CD4-positive, alpha-beta T cell treated with Interleukin-10 for 1 hour (primary cell): Measurements from ENCODE around the gene OR6P1.
A peak's percentile ranks its signal among the peaks of the same experiment; 100 is the strongest.

Source experiments
- DNase-seq: peaks from one replicate; pipeline ENCODE4 v3.0.0-alpha.2; 2020

OR6P1 gene

DNA sequence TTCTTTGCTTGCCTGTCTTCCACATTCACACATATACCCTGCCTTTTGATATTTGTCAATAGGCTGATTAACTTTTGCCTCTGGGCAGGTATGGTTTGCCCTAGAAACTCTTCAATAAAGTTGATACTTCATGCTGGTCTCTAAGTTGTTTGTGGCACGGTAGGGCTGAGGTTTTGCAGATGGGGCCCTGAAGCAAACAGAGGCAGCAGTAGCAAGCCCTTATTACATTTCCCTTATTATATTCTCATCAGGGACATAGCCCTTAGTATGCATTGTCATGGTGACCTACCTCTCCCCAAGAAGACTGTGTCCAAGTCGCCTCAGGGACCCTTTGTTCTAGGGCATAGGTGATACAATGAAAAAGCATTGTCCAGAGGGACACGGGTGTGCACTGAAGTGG is at the start of gene OR6P1:
OR6P1 (minus strand) TSS at position 101 of the 400 bp plus-strand sequence. CDS start 6,976 bp downstream, outside the sequence.
- no peak for DNase-seq

DNA sequence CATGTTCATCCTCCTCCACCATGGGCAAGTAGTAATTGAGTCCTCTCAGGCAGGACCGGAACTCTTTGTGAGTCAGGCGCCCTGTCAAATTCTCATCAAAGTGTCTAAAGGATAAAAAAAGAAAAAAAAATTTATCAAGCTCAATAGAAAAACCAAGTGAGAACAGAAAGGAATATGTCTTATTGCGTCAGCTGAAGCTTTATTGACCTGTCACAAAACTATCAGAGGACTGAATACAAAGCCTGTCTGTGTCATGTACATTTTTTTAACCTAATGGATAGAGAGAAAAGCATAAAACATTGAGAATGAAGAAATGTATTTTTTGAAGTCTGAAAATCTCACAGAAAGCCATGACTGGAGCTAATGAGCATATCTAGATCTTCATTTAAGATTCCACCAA is 43.4 kb upstream of the OR6P1 start:
- DNase-seq: no peak

DNA sequence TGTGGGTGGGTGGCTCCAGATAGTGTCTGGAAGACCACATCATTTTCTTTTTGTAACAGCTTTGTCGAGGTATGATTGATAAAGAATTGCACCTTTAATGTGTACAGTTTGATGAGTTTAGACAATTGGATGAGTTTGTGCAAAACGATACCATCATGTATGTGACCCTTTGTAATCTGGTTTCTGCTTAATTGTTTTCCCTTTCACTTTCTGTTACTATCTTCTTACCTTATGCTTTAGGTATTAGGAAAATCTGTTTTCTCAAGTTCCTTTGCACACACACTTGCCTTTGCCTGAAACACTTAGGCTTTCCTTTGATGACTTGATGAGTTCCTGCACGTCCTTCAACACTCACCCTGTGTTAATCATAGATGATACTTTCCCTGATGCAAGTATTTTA is 41.5 kb upstream of the OR6P1 start:
- DNase-seq: no peak

GRCh38 chr1:158607296-158607695 is 36.9 kb upstream of the OR6P1 start:
- no peak for DNase-seq

- DNase-seq: no peak
Observed at GRCh38 chr1:158604968-158605367, 34.6 kb upstream of the OR6P1 start, which contains the start of gene OR10Z1. Gene OR10Z1 (plus strand): TSS chr1:158605268. CDS start chr1:158606439, 1,171 bp downstream.

DNA sequence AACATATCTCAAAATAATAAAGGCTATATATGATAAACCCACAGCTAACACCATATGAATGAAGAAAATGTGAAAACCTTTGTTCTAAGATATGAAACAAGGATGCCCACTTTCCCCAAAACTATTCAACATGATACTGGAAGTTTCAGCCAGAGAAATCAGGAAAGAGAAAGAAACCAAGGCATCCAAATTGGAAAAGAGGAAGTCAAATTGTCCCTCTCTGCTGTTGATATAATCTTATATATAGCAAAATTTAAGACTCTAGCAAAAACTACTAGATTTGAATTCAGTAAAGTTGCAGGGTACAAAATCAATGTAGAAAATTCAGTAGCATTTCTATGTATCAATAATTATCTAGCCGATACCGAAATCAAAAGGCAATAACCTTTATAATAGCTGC is 30.4 kb upstream of the OR6P1 start:
- DNase-seq: no peak

GRCh38 chr1:158586942-158587341 is 16.6 kb upstream of the OR6P1 start:
- DNase-seq: no peak

DNA sequence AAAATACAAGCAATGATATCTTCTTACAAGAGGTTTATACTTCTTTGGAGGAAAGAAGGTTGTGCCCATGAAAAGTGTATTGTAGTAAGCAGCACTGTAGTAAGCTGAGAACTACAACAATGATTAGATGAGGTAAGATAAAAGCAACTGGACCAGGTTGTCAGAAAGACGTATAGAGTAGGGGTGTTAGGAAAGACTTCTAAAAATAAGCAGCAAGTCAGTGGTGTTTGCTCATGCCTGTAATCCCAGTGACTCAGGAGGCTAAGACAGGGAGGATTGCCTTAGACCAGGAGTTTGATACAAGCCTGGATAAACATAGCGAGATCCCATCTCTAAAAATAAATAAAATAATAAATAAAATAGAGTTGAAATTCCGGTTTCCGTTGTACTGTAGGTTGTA is 13.6 kb upstream of the OR6P1 start:
- no peak for DNase-seq

DNA sequence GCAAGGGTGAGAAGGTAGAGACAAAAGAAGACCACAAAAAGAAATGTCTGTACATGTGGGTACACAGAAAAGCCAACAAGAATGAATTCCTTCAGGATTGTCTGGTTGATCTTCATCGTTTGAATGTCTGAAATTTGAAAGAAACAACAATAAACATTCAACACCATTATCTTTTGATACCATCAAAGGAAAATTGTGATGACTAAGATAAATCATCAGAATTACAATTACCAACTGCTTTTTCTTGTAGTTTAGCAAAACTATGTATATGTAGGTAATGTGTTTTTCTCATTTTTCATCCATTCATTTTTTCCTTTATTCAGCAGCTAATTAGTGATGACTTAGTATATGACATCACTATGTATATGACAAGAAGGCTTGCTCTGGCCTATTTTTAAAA is 9.4 kb upstream of the OR6P1 start, which contains the start of gene OR10X1:
OR10X1 (minus strand) TSS at position 167 of the 400 bp plus-strand sequence; CDS start at position 167, 0 bp downstream.
- no peak for DNase-seq

DNA sequence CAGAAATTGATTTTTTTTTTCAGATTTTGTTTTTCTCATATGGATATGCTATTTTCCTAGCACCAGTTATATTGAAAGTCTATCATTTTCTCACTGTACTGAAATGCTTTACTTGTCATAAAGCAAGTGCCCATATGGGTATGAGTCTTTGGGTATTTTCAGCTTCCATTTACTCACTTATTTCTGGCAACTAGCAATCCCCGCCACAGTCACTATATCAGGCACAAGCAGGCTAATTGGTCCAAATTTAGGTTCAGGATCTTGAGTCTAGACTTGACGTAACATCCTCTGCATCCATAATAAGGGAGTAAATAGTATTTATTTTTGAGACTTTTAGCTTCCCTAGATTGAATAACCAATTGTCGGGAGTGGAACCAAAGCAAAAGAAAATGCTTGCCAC is 7.2 kb upstream of the OR6P1 start:
- DNase-seq: no peak

- no peak for DNase-seq
Observed at GRCh38 chr1:158572226-158572625, 1.8 kb upstream of the OR6P1 start.

- DNase-seq: no peak
Observed at GRCh38 chr1:158564608-158565007, 5.8 kb downstream of the OR6P1 start.

DNA sequence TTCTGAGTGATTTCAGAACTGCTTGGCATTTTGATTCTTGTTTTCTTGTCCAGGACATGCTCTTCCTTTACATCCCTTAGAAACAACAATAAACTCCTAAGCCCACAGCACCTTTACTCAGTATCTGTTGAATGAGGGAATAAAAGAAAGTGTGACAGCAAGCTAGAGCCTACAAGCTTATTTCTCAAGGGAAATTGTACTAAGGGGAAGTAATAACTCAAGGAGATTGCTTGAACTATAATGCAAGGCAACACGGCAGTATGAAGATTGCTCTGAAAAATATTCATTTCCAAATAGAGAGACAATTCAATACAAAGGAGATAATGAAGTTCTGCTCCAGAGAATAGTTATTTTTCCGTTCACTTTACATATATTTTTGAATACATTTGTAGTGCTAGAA is 6.5 kb downstream of the OR6P1 start:
- DNase-seq: no peak

DNA sequence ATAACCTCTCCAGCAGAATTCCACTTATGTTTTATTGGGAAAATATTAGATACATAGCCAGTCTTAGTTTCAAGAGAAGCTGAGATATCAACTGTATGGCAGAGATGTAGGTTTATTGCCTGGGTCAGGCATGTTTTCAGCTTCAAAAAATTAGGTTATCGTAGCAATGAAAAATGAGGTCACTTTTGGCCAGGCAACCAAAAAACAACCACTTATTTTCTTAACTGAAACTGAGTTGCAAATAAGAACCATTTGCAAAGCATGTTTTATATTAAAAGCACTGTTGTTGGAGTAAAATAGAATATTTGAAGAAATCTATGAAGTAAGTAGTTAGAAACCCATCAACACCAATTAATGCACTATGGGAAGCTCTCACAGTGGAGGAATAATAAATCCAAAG is 10.7 kb downstream of the OR6P1 start:
- DNase-seq: no peak

- DNase-seq: no peak
Observed at GRCh38 chr1:158554352-158554751, 16.0 kb downstream of the OR6P1 start, which contains the start of gene OR6Y1. Gene OR6Y1 (minus strand): TSS chr1:158554405. CDS start chr1:158548105, 6,300 bp downstream.

GRCh38 chr1:158552296-158552695 is 18.1 kb downstream of the OR6P1 start:
- no peak for DNase-seq

DNA sequence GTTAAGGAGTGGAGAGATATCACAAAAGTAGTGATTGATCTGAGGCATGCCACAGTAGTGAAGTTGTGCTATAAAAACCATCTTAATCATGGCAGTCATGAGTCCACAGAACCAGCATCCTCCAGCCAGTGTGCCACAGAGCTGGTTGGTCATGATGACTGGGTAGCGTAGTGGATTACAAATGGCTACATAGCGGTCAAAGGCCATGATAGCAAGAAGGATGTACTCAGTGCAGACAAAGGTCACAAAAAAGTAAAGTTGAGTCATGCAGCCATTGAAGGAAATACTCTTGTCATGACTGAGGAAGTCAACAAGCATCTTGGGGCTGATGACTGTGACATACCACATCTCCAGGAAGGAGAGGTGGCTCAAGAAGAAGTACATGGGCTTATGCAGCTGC is 22.8 kb downstream of the OR6P1 start:
- no peak for DNase-seq

GRCh38 chr1:158537609-158538008 is 32.8 kb downstream of the OR6P1 start:
- no peak for DNase-seq

DNA sequence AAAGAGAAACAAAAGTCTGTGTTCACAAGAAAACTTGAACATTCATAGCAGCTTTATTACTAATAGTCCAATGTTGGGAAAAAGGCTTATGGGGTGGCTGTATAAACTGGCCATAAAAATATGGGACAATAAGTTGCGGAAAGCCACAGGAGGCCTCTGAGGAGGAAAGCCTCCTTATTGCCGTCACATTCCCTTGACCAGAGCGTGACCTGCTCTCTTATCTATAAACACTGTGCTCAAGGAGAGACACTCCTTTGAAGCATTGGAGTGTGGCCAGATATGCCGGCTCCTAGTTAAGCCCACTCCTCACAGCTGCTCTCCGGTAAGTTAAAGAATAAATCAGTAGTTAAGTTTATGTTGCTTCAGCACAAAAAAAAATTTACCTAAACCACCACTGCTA is 35.9 kb downstream of the OR6P1 start:
- no peak for DNase-seq

- peak; percentile 15 for DNase-seq
Observed at GRCh38 chr1:158527190-158527815, 43.1 kb downstream of the OR6P1 start.

GRCh38 chr1:158521666-158522058 is 48.7 kb downstream of the OR6P1 start:
- no peak for DNase-seq

GRCh38 chr1:158520955-158521665 is 49.3 kb downstream of the OR6P1 start:
- no peak for DNase-seq

DNA sequence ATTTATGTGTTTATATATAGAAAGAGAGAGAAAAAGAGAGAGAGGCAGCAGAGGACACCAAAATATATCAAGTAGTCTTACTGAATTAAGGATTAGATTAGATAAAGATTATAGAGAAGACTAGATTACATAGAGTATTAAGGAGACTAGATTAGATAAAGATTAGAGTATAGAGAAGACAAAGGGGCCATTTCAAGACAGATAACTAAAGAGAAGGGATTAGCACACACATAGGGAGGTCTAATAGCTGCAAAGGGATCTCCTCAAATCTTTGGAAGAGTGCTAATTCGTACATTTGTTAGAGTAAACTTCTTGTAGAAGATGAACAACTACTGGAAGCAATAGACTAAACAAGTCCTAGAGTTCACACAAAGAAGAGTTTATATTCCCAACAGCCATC is 50.4 kb downstream of the OR6P1 start:
- DNase-seq: no peak

DNA sequence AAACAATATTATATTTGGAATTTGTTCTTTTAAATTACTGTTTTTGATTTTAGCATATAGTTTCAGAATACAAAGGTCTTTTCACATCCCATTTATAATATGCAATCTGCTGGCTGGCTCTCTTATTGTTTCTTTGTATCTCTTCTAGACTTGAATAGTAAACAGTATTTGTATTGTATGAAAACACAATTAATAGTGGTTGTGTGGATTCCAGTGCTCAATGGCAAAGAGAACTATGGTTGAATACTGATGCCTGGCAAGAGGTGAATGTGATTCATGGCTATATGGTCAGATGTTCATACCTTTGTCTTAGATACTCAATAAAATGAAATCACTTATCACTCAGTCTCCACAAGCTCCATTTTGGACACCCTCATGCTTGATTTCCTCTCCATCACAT is 53.4 kb downstream of the OR6P1 start:
- no peak for DNase-seq
